HEK293T (cell line): ENCODE measurements around the gene HMGN3.

Experiments used
- CTCF ChIA-PET: fragments of 350-600 bp; formaldehyde crosslinking; extraction: SDS; loops from one replicate; lab custom pipeline; 2021; ENCODE audit warnings: antibody characterized with exemption, inconsistent platforms; lab: Yijun Ruan, JAX
- POLR2A ChIA-PET: fragments of 350-600 bp; formaldehyde crosslinking; extraction: SDS; loops from one replicate; lab custom pipeline; 2020; ENCODE audit warnings: antibody characterized with exemption, inconsistent platforms; lab: Yijun Ruan, JAX
- DNase-seq: peaks from one replicate; pipeline ENCODE4 v3.0.0; 2012; ENCODE audit warnings: mixed read lengths; ENCODE audit errors: extremely low spot score
- ARNT ChIP-seq: fragments of 450-650 bp; IDR thresholded peaks from 2 replicates; pipeline ENCODE4 v1.6.1; 2017; ENCODE audit warnings: mild to moderate bottlenecking
- BHLHE40 ChIP-seq: fragments of 450-650 bp; IDR thresholded peaks from 2 replicates; pipeline ENCODE4 v1.6.1; 2016; ENCODE audit warnings: mild to moderate bottlenecking, moderate library complexity, borderline replicate concordance
- CTBP1 ChIP-seq: fragments of 450-650 bp; IDR thresholded peaks from 2 replicates; pipeline ENCODE4 v1.6.1; 2016; ENCODE audit warnings: borderline replicate concordance
- ELF4 ChIP-seq: fragments of 450-650 bp; IDR thresholded peaks from 2 replicates; pipeline ENCODE4 v1.6.1; 2017; ENCODE audit warnings: antibody characterized with exemption
- FOXA1 ChIP-seq: fragments of 450-650 bp; IDR thresholded peaks from 2 replicates; pipeline ENCODE4 v1.6.1; 2016; ENCODE audit warnings: mild to moderate bottlenecking
- FOXK2 ChIP-seq: fragments of 450-650 bp; IDR thresholded peaks from 2 replicates; pipeline ENCODE4 v1.6.1; 2016; ENCODE audit warnings: mild to moderate bottlenecking
- FOXM1 ChIP-seq: fragments of 450-650 bp; IDR thresholded peaks from 2 replicates; pipeline ENCODE4 v1.6.1; 2017; ENCODE audit warnings: mild to moderate bottlenecking, borderline replicate concordance
- HDGF ChIP-seq: fragments of 450-650 bp; IDR thresholded peaks from 2 replicates; pipeline ENCODE4 v1.6.1; 2017; ENCODE audit warnings: antibody characterized with exemption, borderline replicate concordance
- L3MBTL2 ChIP-seq: fragments of 450-650 bp; conservative IDR thresholded peaks from 2 replicates; pipeline ENCODE4 v1.6.1; 2016; ENCODE audit warnings: mild to moderate bottlenecking
- LEF1 ChIP-seq: fragments of 450-650 bp; IDR thresholded peaks from 2 replicates; pipeline ENCODE4 v1.6.1; 2017; ENCODE audit warnings: mild to moderate bottlenecking, borderline replicate concordance
- NFRKB ChIP-seq: fragments of 450-650 bp; IDR thresholded peaks from 2 replicates; pipeline ENCODE4 v1.6.1; 2016; ENCODE audit warnings: mild to moderate bottlenecking, moderate library complexity
- PKNOX1 ChIP-seq: fragments of 450-650 bp; IDR thresholded peaks from 2 replicates; pipeline ENCODE4 v1.6.1; 2016
- SP1 ChIP-seq: fragments of 450-650 bp; IDR thresholded peaks from 2 replicates; pipeline ENCODE4 v1.6.1; 2017
- SUZ12 ChIP-seq: fragments of 450-650 bp; IDR thresholded peaks from 2 replicates; pipeline ENCODE4 v1.6.1; 2016; ENCODE audit warnings: mild to moderate bottlenecking
- TARDBP ChIP-seq: fragments of 450-650 bp; IDR thresholded peaks from 2 replicates; pipeline ENCODE4 v1.6.1; 2016
- ZNF384 ChIP-seq: fragments of 450-650 bp; IDR thresholded peaks from 2 replicates; pipeline ENCODE4 v1.6.1; 2016

HMGN3 gene

GRCh38 chr6:79170431-79170830, 64.1 kb downstream of the HMGN3 start:
- DNase-seq = no peak
- ChIA-PET CTCF (no interaction called here), POLR2A (no interaction called here)
- TF ChIP-seq PKNOX1 (no peak), ZNF384 (no peak), FOXA1 (no peak), SUZ12 (no peak)

GRCh38 chr6:79168695-79168980, 65.8 kb downstream of the HMGN3 start:
- DNase-seq = no peak
- no peak for TF ChIP-seq ARNT
- no peak for TF ChIP-seq L3MBTL2
- no peak for TF ChIP-seq TARDBP
- TF ChIP-seq SP1 = no peak
- TF ChIP-seq PKNOX1 = no peak
- TF ChIP-seq ZNF384 = no peak
- TF ChIP-seq HDGF = no peak
- TF ChIP-seq LEF1 = no peak
- no peak for TF ChIP-seq CTBP1
- no peak for TF ChIP-seq NFRKB
- ChIA-PET CTCF (no interaction called here), POLR2A (no interaction called here)

- TF ChIP-seq L3MBTL2 (no peak), PKNOX1 (no peak), ARNT (no peak), SUZ12 (no peak), BHLHE40 (no peak), ELF4 (no peak), ZNF384 (no peak), SP1 (no peak), HDGF (no peak), NFRKB (no peak), FOXK2 (no peak), FOXM1 (no peak), LEF1 (no peak), FOXA1 (no peak)
- ChIA-PET POLR2A (no interaction called here), CTCF (no interaction called here)
- no peak for DNase-seq
Observed at GRCh38 chr6:79167931-79168694, 66.4 kb downstream of the HMGN3 start.

GRCh38 chr6:79159846-79160245, 74.6 kb downstream of the HMGN3 start:
- TF ChIP-seq ARNT (no peak), TARDBP (no peak), ELF4 (no peak), L3MBTL2 (no peak), NFRKB (no peak), BHLHE40 (no peak), FOXK2 (no peak), PKNOX1 (no peak), LEF1 (no peak), FOXM1 (no peak), ZNF384 (no peak), SP1 (no peak)
- DNase-seq = no peak
- ChIA-PET POLR2A (no interaction called here), CTCF (no interaction called here)

- TF ChIP-seq PKNOX1 (no peak), ZNF384 (no peak), L3MBTL2 (no peak), HDGF (no peak), FOXA1 (no peak), TARDBP (no peak), CTBP1 (no peak), SUZ12 (no peak), BHLHE40 (no peak), ELF4 (no peak), NFRKB (no peak), SP1 (no peak), LEF1 (no peak), FOXM1 (no peak), FOXK2 (no peak), ARNT (no peak)
- CTCF ChIA-PET = interaction anchor here (0.7 kb wide), 1 partner anchor 42 kb away, joined by 3 read pairs; no protein-coding TSS in a partner anchor
- no peak for DNase-seq
- POLR2A ChIA-PET = no interaction called here
Observed at GRCh38 chr6:79158856-79159516, 75.5 kb downstream of the HMGN3 start.
